SK-N-MC (cell line): Measurements from ENCODE around the gene SP6.

Experiments used
- DNase-seq: peaks from one replicate; pipeline ENCODE4 v3.0.0-alpha.2; 2011; ENCODE audit warnings: low read depth, low spot score
- H3K27ac ChIP-seq: fragments of 200-600 bp; sonication (generic); 2 replicates; pipeline ENCODE4 v1.5.1; 2016; ENCODE audit warnings: mixed run types
- H3K36me3 ChIP-seq: fragments of 200-600 bp; sonication (generic); 2 replicates; pipeline ENCODE4 v1.6.1; 2017; ENCODE audit warnings: antibody characterized with exemption, low read length, mixed read lengths; ENCODE audit not compliant: insufficient read depth
- H3K4me3 ChIP-seq: fragments of 200-600 bp; sonication (generic); 2 replicates; pipeline ENCODE4 v1.5.1; 2016
- H3K9ac ChIP-seq: fragments of 200-600 bp; sonication (generic); 2 replicates; pipeline ENCODE4 v1.8.0; 2017; ENCODE audit warnings: mixed run types, mixed read lengths; ENCODE audit not compliant: insufficient read length
- H3K9me3 ChIP-seq: fragments of 200-600 bp; sonication (generic); 2 replicates; pipeline ENCODE4 v1.6.1; 2017; ENCODE audit warnings: low read depth, mild to moderate bottlenecking, antibody characterized with exemption, low read length, moderate library complexity, mixed read lengths
- EZH2 ChIP-seq: fragments of 200-600 bp; sonication (generic); IDR thresholded peaks from one replicate; pipeline ENCODE4 v1.6.1; 2017; ENCODE audit warnings: antibody characterized with exemption
- FOXP2 ChIP-seq: optimal IDR thresholded peaks from 2 replicates; pipeline ENCODE3; 2011; ENCODE audit warnings: mild to moderate bottlenecking, moderate library complexity; ENCODE audit not compliant: insufficient read depth; ENCODE audit errors: extremely low read length, control extremely low read depth
- POLR2AphosphoS5 ChIP-seq: IDR thresholded peaks from 2 replicates; pipeline ENCODE4 v1.6.1; 2012; ENCODE audit warnings: mild to moderate bottlenecking, low read depth, low read length, borderline replicate concordance

SP6 gene

DNA sequence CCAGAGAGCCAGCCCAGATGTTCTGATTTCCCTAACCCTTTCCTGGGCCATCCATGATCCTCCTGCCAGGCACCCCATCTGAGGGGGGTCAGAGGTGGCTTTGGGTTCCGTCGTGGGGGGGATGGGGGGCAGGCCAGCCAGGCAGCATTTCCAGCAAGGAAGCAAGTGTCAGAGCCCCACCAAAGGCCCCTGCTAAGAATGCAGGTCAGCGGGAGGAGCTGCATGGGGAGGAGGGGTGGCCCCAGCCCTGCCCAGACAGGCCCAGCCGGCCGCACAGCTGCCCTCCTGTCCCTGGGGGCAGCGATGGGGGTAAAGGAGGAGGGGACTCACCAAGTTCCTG lies 7.6 kb downstream of the SP6 start:
- no peak overlapping the region for H3K4me3 ChIP-seq
- H3K9me3 ChIP-seq = no peaks in the 10 kb centered on the region
- no peak for DNase-seq
- H3K27ac ChIP-seq = no peak overlapping the region
- no peaks in the 10 kb centered on the region for H3K36me3 ChIP-seq
- TF ChIP-seq EZH2 (no peak), POLR2AphosphoS5 (no peak), FOXP2 (no peak)
- H3K9ac ChIP-seq = no peak overlapping the region

DNA sequence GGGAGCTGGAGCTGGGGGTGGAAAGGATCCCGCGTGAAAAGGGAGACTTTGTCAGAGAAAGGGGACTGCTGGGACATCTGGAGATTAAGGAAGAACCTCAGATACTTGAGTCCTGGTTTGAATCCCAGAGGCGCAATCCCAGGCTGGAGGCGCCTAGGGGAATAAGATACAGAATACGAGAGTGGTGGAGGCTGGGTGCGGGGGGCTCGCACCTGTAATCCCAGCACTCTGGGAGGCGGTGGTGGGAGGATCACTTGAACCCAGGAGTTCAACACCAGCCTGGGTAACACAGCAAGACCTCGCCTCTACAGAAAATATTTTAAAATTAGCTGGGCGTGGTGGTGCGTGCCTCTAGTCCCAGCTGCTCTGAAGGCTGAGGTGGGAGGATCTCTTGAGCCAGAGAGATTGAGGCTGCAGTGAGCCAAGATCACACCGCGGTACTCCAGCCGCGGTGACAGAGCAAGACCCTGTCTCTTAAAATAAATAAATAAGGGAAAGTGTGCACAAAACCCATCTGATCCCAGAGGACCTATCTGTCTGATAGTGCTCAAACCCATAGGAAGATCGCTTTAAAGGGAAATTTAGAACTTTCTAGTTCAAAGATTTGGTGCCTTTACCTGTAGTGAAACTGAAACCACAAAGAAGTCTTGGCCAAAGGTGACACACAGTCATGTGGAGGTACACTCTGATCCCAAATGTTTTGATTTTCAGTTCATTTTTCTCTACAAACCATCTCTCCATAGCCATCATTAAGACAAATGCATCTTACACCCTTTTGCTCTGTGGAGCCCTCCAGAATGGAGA lies 9.3 kb downstream of the SP6 start:
- TF ChIP-seq EZH2 = no peak
- Histone ChIP-seq H3K9ac (peak overlapping the region; percentile 71), H3K27ac (no peak overlapping the region), H3K9me3 (no peaks in the 10 kb centered on the region), H3K36me3 (no peaks in the 10 kb centered on the region), H3K4me3 (peak overlapping the region; percentile 89)
- no peak for DNase-seq

DNA sequence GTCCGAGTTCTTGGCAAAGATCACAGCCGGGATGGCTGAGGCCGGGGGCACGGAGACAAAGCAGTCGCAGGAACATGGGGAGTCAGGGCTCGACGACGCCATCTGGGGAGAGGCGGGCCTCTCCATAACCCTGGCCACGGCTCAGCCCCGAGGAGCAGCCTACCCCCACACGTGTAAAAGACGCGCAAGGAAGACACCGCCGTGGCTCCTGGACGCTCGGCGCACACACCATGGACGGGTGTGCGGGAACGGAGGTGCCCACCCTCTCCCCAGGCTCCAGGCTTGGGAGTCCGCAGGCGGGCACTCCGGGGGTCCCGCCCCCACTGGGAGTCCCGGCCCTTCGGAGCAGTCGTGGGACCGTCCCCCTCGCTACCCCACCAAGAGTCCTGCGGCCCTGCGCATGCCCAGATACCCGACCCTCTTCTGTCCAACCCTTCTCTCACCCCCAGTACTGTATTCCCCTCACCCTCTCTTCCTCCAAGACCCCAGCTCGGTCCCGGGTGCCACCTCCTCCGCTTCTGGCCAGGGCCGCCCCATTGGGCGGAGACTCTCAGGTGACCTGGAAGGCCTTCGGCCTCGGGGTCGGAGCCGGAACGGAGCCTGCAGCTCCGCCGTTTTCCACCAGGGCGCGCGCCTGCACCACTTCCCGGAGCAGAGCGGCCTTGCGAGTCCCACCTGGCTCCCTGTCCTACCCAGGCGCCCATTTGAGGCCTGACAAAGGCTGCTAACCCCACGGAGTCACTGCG lies 10.0 kb downstream of the SP6 start, which contains the start of gene SCRN2:
TSS of gene SCRN2 (minus strand) at position 532 of the 746 bp plus-strand sequence. CDS start at position 102, 430 bp downstream.
- Histone ChIP-seq H3K9ac (peak within 1 kb of the TSS; percentile 71), H3K4me3 (peak within 1 kb of the TSS; percentile 89), H3K27ac (no peak within 1 kb of the TSS), H3K36me3 (no peaks in the 10 kb centered on the region), H3K9me3 (no peaks in the 10 kb centered on the region)
- TF ChIP-seq POLR2AphosphoS5 (no peak), EZH2 (no peak), FOXP2 (no peak)
- no peak for DNase-seq

DNA sequence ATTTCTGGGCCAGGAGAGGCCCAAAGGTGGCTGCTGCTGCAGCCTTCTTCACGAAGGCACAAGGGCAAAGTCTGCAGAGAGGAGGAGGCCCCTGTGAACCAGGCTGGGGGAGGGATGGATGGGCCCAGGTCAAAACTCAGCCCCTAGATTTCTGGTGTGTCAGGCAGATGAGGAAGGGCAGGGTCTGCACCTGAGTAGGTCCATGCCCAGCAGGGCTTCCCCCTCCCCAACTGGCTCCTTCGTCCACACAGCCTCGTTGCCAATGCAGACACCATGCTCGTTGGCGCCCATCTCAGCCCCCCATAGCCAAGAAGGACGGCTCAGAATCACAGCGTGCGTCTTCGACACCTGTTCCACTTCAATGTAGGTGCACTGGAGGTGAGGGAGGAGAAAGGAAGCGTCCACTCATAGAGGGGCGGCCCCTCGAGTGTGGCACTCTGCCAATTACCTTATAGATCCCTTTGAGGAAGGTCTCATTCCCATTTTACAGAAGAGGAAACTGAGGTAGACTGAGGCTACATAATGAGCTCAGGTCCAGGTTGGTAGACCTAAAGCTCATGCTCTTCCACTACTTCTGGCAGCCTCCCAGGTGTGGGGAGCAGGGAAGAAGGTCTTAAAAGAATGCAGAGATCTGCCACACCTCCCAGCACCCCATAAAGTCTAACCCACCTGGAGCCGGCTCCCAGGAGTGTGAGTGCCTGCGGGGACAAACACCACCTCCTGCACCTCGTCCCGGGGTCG lies 10.8 kb downstream of the SP6 start:
- DNase-seq = no peak
- no peak for TF ChIP-seq FOXP2
- TF ChIP-seq POLR2AphosphoS5 = no peak
- no peak for TF ChIP-seq EZH2
- Histone ChIP-seq H3K36me3 (no peaks in the 10 kb centered on the region), H3K9ac (no peak overlapping the region), H3K4me3 (peak overlapping the region; percentile 89), H3K27ac (no peak overlapping the region), H3K9me3 (no peaks in the 10 kb centered on the region)

DNA sequence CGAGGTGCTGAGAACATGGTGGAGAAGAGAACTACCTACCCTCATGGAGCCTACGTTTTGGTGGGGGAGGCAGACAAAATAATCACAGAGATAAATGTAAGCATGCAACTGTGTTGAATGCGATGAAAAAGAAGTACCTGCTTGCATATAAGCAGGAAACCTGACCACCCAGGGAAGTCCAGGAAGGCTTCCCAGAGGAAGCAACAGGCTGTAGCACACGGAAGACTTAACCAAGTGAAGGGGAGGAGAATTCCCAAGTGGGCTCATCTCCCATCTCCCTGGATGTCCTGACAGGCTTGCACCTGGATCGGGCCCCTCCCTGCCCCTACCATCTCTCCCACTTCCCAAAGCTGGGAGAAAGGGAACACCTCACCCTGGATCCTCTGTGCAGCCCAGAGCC lies 11.9 kb downstream of the SP6 start:
- no peaks in the 10 kb centered on the region for H3K36me3 ChIP-seq
- H3K9me3 ChIP-seq = no peaks in the 10 kb centered on the region
- no peak overlapping the region for H3K4me3 ChIP-seq
- no peak overlapping the region for H3K27ac ChIP-seq
- no peak overlapping the region for H3K9ac ChIP-seq
- TF ChIP-seq EZH2 (no peak), FOXP2 (no peak), POLR2AphosphoS5 (no peak)
- no peak for DNase-seq

DNA sequence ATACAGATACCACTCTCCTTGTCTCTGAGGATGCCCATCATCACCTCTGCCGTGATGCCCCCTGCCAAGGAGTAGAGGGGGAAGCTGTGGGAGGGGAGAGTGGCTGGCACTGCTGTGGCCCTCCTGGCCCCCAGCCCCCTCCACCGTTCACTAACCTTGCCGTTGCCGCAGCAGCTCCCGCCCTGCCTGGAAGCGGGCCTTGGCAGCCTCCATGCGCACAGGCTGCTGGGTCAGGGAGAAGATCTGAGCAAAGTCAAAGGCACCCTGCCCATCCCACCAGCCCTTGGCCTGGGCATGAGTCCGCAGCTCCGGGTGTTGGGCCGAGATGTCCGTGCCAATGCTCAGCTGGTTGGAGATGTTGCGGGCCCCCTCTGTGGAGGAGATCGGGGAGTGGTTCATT lies 12.3 kb downstream of the SP6 start:
- Histone ChIP-seq H3K27ac (no peak overlapping the region), H3K36me3 (no peaks in the 10 kb centered on the region), H3K9me3 (no peaks in the 10 kb centered on the region), H3K9ac (no peak overlapping the region), H3K4me3 (no peak overlapping the region)
- TF ChIP-seq POLR2AphosphoS5 (no peak), FOXP2 (no peak), EZH2 (no peak)
- DNase-seq = no peak

DNA sequence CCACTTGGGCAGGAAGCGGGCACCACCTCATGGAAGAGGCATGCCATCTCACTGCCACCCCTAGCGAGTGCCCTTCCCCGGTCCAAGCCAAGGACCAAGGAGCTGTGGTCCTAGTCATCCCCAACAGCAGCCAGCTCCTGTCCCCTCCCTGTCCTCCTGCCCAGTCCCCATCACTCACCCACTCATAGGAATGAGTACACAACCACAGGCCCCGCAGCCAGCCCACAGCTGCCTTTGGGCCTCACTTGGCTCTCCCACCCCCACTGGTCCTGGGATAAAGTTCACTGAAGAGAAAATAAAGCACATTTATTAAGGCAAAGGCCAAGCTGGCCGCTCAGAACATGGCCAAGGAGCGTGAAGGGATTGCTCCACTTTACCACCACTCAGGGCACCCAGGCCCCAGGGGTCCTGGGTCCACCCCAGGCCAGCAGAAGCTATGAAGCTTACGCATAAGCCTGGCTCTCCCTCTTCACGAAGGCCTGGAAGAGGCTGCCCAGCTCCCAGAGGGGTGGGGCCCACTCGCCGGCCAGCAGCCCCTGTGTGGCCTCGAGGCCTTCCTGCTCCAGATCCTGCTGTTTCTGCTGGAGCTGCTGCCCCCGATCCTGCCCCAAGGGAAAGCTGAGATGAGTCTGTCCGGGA lies 13.4 kb downstream of the SP6 start:
- Histone ChIP-seq H3K4me3 (no peak overlapping the region), H3K9me3 (no peaks in the 10 kb centered on the region)
- no peak for DNase-seq

DNA sequence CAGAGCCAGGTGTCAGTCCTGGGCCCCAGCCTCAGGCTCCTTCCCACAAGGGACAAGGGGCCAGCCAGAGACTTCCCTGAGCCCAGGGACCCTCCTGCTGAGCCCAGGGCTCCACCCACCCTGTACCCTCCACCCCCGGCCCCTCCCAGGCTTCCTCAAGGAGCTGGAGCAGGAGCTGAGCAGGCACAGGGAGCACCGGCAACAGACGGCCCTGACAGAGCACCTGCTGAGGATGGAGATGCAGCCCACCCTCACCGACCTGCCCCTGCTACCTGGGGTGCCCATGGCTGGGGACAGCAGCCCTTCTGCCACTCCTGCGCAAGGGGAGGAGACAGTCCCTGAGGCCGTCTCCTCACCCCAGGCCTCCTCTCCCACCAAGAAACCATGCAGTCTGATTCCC lies 14.4 kb downstream of the SP6 start:
- Histone ChIP-seq H3K4me3 (no peak overlapping the region), H3K27ac (no peak overlapping the region), H3K36me3 (no peaks in the 10 kb centered on the region), H3K9ac (no peak overlapping the region), H3K9me3 (no peaks in the 10 kb centered on the region)
- TF ChIP-seq EZH2 (no peak), FOXP2 (no peak), POLR2AphosphoS5 (no peak)
- no peak for DNase-seq

More for the DNA sequence above, 13.4 kb downstream of the SP6 start:
- TF ChIP-seq FOXP2 (no peak), EZH2 (no peak), POLR2AphosphoS5 (no peak)
- Histone ChIP-seq H3K9ac (no peak overlapping the region), H3K36me3 (no peaks in the 10 kb centered on the region), H3K27ac (no peak overlapping the region)
